Measurements from ENCODE around the gene HOXD13. TPM values are rescaled to one million over a fixed set of nuclear protein-coding genes. Genes with fewer than 3 reads are reported as not detected.

Gene HOXD13
- total RNA-seq, 2 donors from 2014 or later, result not detected

Other genes starting within 250 kb of the HOXD13 start
- 10 to 100 TPM; 30.1 to 35.2 TPM for gene LNPK, start 90.5 kb upstream of the HOXD13 start, total RNA-seq
- not detected for gene EVX2, start 8.8 kb upstream of the HOXD13 start, total RNA-seq
- gene HOXD12, start 7.1 kb downstream of the HOXD13 start, total RNA-seq, result not detected
- gene HOXD11, start 14.6 kb downstream of the HOXD13 start, total RNA-seq, result not detected
- gene HOXD10, start 24.1 kb downstream of the HOXD13 start, total RNA-seq, result not detected
- gene HOXD9, start 30.0 kb downstream of the HOXD13 start, total RNA-seq, result not detected
- gene HOXD8, start 37.0 kb downstream of the HOXD13 start, total RNA-seq, result not detected
- gene HOXD4, start 58.8 kb downstream of the HOXD13 start, total RNA-seq, result not detected
- not detected for gene HOXD3, start 64.6 kb downstream of the HOXD13 start, total RNA-seq
- gene HOXD1, start 95.9 kb downstream of the HOXD13 start, total RNA-seq, result not detected
- gene MTX2, start 176.7 kb downstream of the HOXD13 start, total RNA-seq, result 10 to 100 TPM; 21.4 to 22.0 TPM